C4-2B (cell line): ENCODE results near the gene ARHGDIB.

Experiments used
- CTCF ChIP-seq: fragments of 450-650 bp; conservative IDR thresholded peaks from 2 replicates; pipeline ENCODE4 v1.5.1; 2017; ENCODE audit warnings: mild to moderate bottlenecking
- ZFX ChIP-seq: fragments of 450-650 bp; IDR thresholded peaks from 2 replicates; pipeline ENCODE4 v1.6.1; 2017

GRCh38 chr12:14920475-14921126, 40.8 kb downstream of the ARHGDIB start:
- TF ChIP-seq CTCF (no peak), ZFX (no peak)
